ENCODE measurements around the gene PCID2. TPM values are rescaled to one million over a fixed set of nuclear protein-coding genes. Genes with fewer than 3 reads are reported as not detected.

Gene PCID2
- total and polyA plus RNA-seq, 2 donors (not counting 1 experiment from before 2014, with no cell fraction given), result 52.2 to 61.1 TPM

- H3K4me1 ChIP-seq (ENCODE audit: control insufficient read depth in 2 of 2, insufficient read depth in 2 of 2, low read length in 2 of 2), result peaks cover 12 to 28% of the 10 kb centered on the region in 2 donors
- H3K4me3 ChIP-seq (ENCODE audit: control extremely low read depth in 1 of 5, extremely low read depth in 1 of 5, insufficient read depth in 1 of 5, low read depth in 2 of 5, low read length in 4 of 5), result no peak overlapping the region
- intact Hi-C loops (cut with micrococcal nuclease), result no loop called here
- ChIA-PET POLR2A (no interaction called here), CTCF (no interaction called here)
- Mint-ChIP-seq H3K27me3 (peaks cover 4% of the 10 kb centered on the region), H3K4me1 (peaks cover 19% of the 10 kb centered on the region), H3K27ac (peak overlapping the region; percentile 27), H3K9me3 (ENCODE audit: insufficient read depth) (peaks cover 3% of the 10 kb centered on the region), H3K4me3 (no peak overlapping the region)
- no peak overlapping the region for H3K27ac ChIP-seq (ENCODE audit: low read length in 2 of 2)
- H3K9ac ChIP-seq (ENCODE audit: low read length), result no peak overlapping the region
- H3K27me3 ChIP-seq (replicated peaks in 1 of 4; ENCODE audit: control extremely low read depth in 1 of 4, control insufficient read depth in 3 of 4, insufficient read depth in 4 of 4, low read length in 3 of 4), result peaks cover 0 to 41% (median 5%) of the 10 kb centered on the region in 4 experiments
- TF ChIP-seq, protein P1, sequence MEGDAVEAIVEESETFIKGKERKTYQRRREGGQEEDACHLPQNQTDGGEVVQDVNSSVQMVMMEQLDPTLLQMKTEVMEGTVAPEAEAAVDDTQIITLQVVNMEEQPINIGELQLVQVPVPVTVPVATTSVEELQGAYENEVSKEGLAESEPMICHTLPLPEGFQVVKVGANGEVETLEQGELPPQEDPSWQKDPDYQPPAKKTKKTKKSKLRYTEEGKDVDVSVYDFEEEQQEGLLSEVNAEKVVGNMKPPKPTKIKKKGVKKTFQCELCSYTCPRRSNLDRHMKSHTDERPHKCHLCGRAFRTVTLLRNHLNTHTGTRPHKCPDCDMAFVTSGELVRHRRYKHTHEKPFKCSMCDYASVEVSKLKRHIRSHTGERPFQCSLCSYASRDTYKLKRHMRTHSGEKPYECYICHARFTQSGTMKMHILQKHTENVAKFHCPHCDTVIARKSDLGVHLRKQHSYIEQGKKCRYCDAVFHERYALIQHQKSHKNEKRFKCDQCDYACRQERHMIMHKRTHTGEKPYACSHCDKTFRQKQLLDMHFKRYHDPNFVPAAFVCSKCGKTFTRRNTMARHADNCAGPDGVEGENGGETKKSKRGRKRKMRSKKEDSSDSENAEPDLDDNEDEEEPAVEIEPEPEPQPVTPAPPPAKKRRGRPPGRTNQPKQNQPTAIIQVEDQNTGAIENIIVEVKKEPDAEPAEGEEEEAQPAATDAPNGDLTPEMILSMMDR (IDR thresholded peaks at IDR 0.05), result no peak
- TF ChIP-seq EZH2 (IDR thresholded peaks at IDR 0.05; ENCODE audit: borderline replicate concordance, insufficient read depth, low read depth, low read length, poor library complexity, severe bottlenecking), result no peak
- H2AFZ ChIP-seq (ENCODE audit: insufficient read depth, low read depth, low read length, poor library complexity, severe bottlenecking), result no peak overlapping the region
- ATAC-seq (ENCODE audit: low read depth) (no peak), DNase-seq (no peak)
- H4K20me1 ChIP-seq (ENCODE audit: control insufficient read depth, insufficient read depth, low read length, poor library complexity, severe bottlenecking), result no peaks in the 10 kb centered on the region
- H3K9me3 ChIP-seq (ENCODE audit: control extremely low read depth in 1 of 3, control insufficient read depth in 2 of 3, insufficient read depth in 1 of 3, low read length in 2 of 3), result peaks cover 0 to 11% (median 0%) of the 10 kb centered on the region in 3 donors
- WGBS (ENCODE audit: insufficient coverage), result 85% methylated on average over 10 of the region's 12 CpGs
- H3K36me3 ChIP-seq (replicated peaks in 1 of 2; ENCODE audit: control extremely low read depth in 1 of 2, control insufficient read depth in 1 of 2, extremely low read depth in 1 of 2, insufficient read depth in 2 of 2, low read length in 1 of 2), result no peaks in the 10 kb centered on the region
- H3K79me2 ChIP-seq (ENCODE audit: control insufficient read depth, insufficient read depth, low read length), result no peaks in the 10 kb centered on the region
- H3K4me2 ChIP-seq (replicated peaks; ENCODE audit: low read depth, low read length, poor library complexity, severe bottlenecking), result no peak overlapping the region
Observed at GRCh38 chr13:113157206-113157928, 51.1 kb downstream of the PCID2 start.

- Histone ChIP-seq H3K27ac (ENCODE audit: low read length in 2 of 2) (no peak overlapping the region), H3K27me3 (replicated peaks in 1 of 4; ENCODE audit: control extremely low read depth in 1 of 4, control insufficient read depth in 3 of 4, insufficient read depth in 4 of 4, low read length in 3 of 4) (peaks cover 0 to 46% (median 12%) of the 10 kb centered on the region in 4 experiments), H3K4me1 (ENCODE audit: control insufficient read depth in 2 of 2, insufficient read depth in 2 of 2, low read length in 2 of 2) (peaks cover 22 to 29% of the 10 kb centered on the region in 2 donors), H3K36me3 (replicated peaks in 1 of 2; ENCODE audit: control extremely low read depth in 1 of 2, control insufficient read depth in 1 of 2, extremely low read depth in 1 of 2, insufficient read depth in 2 of 2, low read length in 1 of 2) (no peaks in the 10 kb centered on the region), H3K79me2 (ENCODE audit: control insufficient read depth, insufficient read depth, low read length) (no peaks in the 10 kb centered on the region), H3K4me3 (ENCODE audit: control extremely low read depth in 1 of 5, extremely low read depth in 1 of 5, insufficient read depth in 1 of 5, low read depth in 2 of 5, low read length in 4 of 5) (no peak overlapping the region), H3K4me2 (replicated peaks; ENCODE audit: low read depth, low read length, poor library complexity, severe bottlenecking) (no peak overlapping the region), H2AFZ (ENCODE audit: insufficient read depth, low read depth, low read length, poor library complexity, severe bottlenecking) (no peak overlapping the region), H4K20me1 (ENCODE audit: control insufficient read depth, insufficient read depth, low read length, poor library complexity, severe bottlenecking) (no peaks in the 10 kb centered on the region), H3K9ac (ENCODE audit: low read length) (no peak overlapping the region), H3K9me3 (ENCODE audit: control extremely low read depth in 1 of 3, control insufficient read depth in 2 of 3, insufficient read depth in 1 of 3, low read length in 2 of 3) (peaks cover 0 to 14% (median 0%) of the 10 kb centered on the region in 3 donors)
- WGBS (ENCODE audit: insufficient coverage), result 100% methylated on average over 3 of the region's 9 CpGs
- no peak overlapping the region for H3K27ac Mint-ChIP-seq
- peaks cover 3% of the 10 kb centered on the region for H3K9me3 Mint-ChIP-seq (ENCODE audit: insufficient read depth)
- H3K4me3 Mint-ChIP-seq, result no peak overlapping the region
- ChIA-PET POLR2A (no interaction called here), CTCF (no interaction called here)
- peaks cover 6% of the 10 kb centered on the region for H3K27me3 Mint-ChIP-seq
- H3K4me1 Mint-ChIP-seq, result peaks cover 20% of the 10 kb centered on the region
- no peak for ATAC-seq (ENCODE audit: low read depth)
- intact Hi-C loops (cut with micrococcal nuclease), result loop anchor here (1.0 kb wide), 1 partner anchor 51 kb away; no protein-coding TSS in a partner anchor
- DNase-seq, result no peak
- TF ChIP-seq, protein P1 (IDR thresholded peaks at IDR 0.05), result no peak
- no peak for TF ChIP-seq EZH2 (IDR thresholded peaks at IDR 0.05; ENCODE audit: borderline replicate concordance, insufficient read depth, low read depth, low read length, poor library complexity, severe bottlenecking)
Observed at GRCh38 chr13:113155982-113156655, 52.4 kb downstream of the PCID2 start.
